NCI-H2107 treated with DMSO at 0.1 percent for 48 hours (cell line): ENCODE measurements around the gene NNAT.

Experiments
- DNase-seq: peaks from one replicate; lab custom pipeline; 2025; ENCODE audit not compliant: unreplicated experiment; lab: John Stamatoyannopoulos, UW

The NNAT gene

DNA sequence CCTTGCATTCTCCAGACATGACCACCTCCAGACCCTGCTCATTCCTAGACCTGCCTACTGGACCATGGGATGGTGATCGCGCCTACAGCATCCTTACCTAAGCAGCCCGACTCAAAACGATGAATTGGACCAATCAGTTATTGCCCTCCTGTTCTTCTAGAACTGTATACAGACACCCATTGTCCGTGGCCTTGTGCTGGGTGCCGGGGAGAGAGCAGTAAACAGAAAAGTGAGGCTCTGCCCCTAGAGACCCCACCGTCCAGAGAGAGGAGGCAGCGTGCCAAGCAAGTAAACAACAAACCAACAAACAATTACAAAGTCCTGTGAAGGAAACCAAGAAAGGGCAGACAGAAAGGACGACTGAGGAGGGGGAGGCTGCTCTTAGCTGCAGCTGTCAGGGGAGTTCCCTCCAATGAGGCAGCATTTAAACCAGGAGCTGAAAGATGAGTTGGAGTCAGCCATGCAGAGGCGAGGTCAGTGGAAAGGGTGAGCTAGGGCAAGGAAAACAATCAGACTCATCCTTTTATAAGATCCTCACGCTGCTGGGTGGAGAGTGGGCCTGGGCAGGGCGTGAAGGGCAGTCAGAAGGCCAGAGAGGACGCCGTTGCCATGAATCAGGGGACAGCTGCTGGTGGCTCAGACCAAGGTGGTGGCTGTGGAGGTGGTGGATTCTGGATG, 44.2 kb downstream of the NNAT start:
- DNase-seq: no peak

DNA sequence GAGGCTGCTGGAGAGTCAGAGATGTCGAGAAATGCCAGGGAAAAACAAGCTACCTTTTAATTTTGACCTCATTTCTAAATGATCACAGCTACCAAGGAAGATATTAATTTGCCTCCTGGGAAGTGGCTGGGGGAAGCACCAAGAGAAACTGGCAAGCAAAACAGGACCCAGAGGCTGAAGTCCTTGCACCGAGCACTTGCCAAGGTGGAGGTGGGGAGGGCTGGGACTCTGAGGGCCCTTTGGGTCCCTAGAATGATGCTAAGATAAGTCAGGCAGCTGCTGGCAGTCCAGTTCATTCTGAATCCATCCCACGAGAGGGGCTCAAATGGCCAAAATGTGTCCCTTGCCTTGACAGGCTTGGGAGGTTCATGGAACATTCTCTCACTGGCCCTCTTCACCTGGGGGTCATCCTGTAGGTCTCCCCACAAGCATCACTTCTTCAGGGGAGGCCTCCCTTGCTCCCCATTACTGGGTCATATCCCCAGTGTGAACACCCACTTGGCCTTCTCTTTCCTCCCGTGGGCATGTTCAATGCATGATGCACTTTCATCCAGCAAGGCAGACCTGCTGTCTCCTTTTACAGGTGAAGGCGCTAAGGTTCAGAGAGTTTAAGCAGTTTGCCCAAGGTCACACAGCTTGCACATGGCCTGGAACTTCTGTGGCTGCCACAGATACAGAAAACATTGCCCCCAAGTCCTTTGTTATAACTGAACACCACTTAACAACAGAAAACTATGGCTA, 45.7 kb downstream of the NNAT start:
- DNase-seq: no peak

DNA sequence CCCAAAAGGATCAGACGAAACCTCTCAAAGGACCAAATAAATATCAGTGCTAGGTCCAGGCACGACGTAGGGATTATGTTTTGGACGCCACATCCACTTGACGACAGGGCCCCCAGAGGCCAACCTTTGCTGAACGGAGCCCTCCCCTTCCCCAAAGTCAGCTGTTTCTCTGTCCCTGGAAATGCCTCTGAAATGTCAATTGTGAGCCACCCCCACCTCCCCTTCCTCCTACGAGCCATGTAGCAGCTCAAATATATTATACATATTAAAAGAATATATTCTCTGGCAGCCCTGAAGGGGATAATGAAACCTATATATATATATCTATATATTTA, 46.2 kb downstream of the NNAT start:
- DNase-seq: no peak

DNA sequence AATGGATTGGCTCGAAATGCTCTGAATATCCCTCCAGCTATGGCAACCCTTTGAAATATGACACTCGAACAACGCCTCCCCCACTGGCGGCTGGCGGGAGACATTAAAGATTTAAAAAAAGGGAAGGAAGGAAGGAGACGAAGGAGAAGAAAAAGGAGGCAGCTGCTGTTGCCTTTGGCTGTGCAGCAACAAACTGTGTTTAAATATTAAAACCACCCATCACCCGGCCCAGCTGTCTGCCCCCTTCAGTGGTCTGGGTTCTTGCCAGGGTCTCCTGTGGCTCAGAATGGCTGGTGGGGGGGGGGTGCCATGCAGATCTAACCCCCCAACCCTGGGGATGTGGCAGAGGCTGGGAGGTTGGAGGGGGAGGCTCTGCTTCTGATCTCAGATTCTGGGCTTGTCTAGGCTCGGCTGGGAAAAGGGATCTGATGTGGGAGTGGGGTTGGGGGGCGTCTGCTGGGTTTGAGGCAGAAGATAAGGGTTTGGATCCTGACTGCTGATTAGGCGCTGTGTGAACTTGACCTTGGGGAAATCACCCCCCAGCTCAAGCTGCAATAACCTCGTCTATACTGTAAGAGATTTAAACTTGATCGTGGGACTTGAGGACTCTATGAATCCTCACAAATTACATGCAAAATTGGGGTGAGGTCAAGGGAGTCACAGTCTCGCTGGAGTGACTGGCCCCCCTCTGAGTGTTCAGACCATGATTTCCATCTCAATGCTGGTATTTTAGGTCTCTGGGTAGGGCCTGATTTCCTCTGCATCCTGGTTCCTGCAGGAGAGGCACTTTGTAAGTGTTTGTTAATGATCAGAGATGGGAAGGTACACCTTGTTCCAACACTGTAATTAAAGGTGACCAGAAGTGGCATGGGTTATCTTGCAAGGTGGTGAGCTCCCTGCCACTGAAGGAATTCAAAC, 46.9 kb downstream of the NNAT start:
- DNase-seq: peak; percentile 53

DNA sequence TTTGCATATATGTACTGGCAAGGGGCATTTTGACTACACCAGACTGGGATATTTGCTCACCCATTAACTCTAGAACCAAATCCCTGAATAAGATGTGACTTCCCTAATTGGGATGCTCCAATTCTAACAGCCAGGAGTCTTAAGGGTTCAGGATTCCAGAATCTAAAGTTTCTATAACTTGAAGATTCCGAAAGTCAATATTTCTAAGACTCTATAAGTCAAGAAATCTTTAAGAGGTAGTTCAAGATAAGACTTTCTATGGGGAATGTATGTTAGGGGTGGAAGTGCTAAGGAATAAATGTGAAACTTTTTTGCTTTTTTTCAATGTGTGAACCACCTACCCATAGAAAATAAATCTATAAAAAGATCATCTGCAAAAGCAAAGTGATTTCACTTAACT, 49.4 kb downstream of the NNAT start:
- DNase-seq: no peak

DNA sequence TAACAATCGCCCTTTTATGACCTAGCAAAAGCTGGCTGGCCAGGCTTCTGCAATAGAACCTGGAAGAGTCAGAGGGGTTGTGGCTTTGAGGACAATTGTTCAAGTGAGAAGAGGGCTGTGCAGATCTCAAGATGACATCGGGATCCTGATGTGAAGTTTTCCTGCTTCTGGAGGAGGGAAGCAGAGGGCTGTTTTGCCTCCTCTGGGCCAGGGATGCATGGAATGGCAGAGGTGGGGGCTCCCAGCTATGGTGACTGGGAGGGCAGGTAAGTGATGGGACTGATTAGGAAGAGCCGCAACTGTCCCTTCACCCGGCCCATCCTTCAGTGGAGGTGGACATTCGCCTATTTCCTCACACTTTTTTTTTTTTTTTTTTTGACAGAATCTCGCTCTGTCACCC, 50.0 kb downstream of the NNAT start:
- DNase-seq: no peak
